Skeletal muscle tissue (tissue), 4 donors: ENCODE measurements around the gene NNMT. TPM values are rescaled to one million over a fixed set of nuclear protein-coding genes. Genes with fewer than 3 reads are reported as not detected.

Experiments
- H3K27ac ChIP-seq: one replicate; pipeline ENCODE4 v1.7.0; 2013; ENCODE audit warnings: mild to moderate bottlenecking, low read depth, low read length, inconsistent platforms
- H3K27me3 ChIP-seq, 3 donors: one replicate each; pipeline ENCODE4 v1.7.0; 2013; ENCODE audit warnings: low read length in 3 of 3; ENCODE audit not compliant: control insufficient read depth in 3 of 3, insufficient read depth in 3 of 3
- H3K36me3 ChIP-seq, 3 donors: one replicate each; pipeline ENCODE4 v1.7.0; 2013; ENCODE audit warnings: low read length in 3 of 3; ENCODE audit not compliant: control insufficient read depth in 3 of 3, insufficient read depth in 3 of 3
- H3K4me1 ChIP-seq, 3 donors: one replicate each; pipeline ENCODE4 v1.7.0; 2013; ENCODE audit warnings: low read length in 3 of 3, mild to moderate bottlenecking in 3 of 3; ENCODE audit not compliant: control insufficient read depth in 3 of 3, insufficient read depth in 3 of 3
- H3K4me3 ChIP-seq, 3 donors: one replicate each; pipeline ENCODE4 v1.7.0; 2013; ENCODE audit warnings: low read length in 3 of 3
- H3K9ac ChIP-seq, 3 donors: one replicate each; pipeline ENCODE4 v1.7.0; 2013; ENCODE audit warnings: low read length in 3 of 3, mild to moderate bottlenecking in 3 of 3, moderate library complexity in 2 of 3, low read depth in 1 of 3
- H3K9me3 ChIP-seq, 3 donors: one replicate each; pipeline ENCODE4 v1.7.0; 2013; ENCODE audit warnings: low read length in 3 of 3; ENCODE audit not compliant: control insufficient read depth in 3 of 3
- total RNA-seq: library from RNA; depleted of rRNA; stranded (reverse); fragments of >200 nt; gene quantifications from one replicate; pipeline ENCODE4 v1.2.3, GENCODE V29; 2014
- donor health status: Osteomylitis.

The NNMT gene
- total RNA-seq, 1 donor from 2014 or later = 87.2 TPM

DNA sequence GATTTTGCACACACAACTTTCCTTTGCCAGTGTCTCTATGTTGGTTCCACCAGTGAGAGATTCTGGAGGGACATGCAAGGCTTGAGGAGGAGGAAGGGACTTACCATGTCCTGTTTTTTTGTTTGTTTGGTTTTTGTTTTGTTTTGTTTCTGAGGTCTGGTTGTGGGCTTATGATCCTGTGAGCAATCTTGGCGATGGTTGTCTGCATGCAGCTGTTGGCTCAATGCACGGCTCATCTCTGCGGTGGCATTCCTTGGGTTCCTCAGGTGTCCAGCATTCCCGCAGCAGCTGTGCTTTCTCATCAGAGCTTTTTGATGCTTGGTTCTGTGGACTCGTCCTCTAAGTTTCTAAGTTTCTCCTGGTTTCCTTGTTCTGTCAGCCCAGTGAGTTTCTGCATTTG, 4.8 kb upstream of the NNMT start:
- H3K27ac ChIP-seq = peak overlapping the region; percentile 95
- no peaks in the 10 kb centered on the region for H3K27me3 ChIP-seq
- no peaks in the 10 kb centered on the region for H3K36me3 ChIP-seq
- peaks cover 17 to 33% (median 30%) of the 10 kb centered on the region in 3 donors for H3K4me1 ChIP-seq
- peak overlapping the region; percentile 40 to 51 (median 49) for H3K4me3 ChIP-seq
- H3K9ac ChIP-seq = peak overlapping the region; percentile 36 to 68 (median 66)
- no peaks in the 10 kb centered on the region for H3K9me3 ChIP-seq

DNA sequence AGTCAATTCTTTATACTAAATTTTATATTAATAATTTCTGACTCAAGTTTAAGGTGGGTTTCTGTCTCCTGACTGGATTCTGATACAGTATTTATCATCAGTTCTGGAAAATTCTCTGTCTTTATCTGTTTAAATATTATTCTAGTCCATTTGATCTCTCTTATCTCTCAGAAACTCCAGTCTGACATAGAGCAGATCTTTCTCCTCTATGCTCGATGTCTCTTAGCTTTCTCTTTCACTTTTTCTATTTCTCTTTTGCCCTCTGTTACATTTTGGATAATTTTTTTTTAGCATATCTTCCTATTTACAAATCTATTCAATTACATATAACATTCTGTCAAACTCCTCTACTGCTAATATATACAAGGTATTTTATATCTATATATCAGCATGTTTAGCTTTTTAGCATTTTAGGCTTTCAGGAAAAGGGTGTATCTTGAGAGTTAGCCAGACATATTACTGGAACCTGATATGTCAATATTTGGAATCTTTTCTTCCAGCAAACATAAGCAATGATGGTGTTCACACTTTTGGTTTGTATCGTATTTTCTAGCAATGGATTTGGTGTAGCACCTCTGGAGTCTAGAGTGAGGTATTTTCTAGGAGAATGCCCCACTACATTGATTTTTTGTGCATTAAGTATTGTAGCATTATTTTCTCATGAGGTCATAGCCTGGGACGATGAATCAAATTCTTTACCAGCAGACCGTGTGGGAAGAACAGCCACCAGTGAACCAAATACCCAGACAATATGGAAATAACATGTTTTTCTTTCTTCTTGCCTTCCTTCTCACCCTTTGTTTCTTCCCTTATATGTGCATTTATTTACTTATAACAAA, 4.1 kb upstream of the NNMT start:
- Histone ChIP-seq H3K27me3 (no peaks in the 10 kb centered on the region), H3K4me3 (peak overlapping the region; percentile 40 to 51 (median 49)), H3K9me3 (no peaks in the 10 kb centered on the region), H3K4me1 (peaks cover 17 to 33% (median 30%) of the 10 kb centered on the region in 3 donors), H3K27ac (peak overlapping the region; percentile 95), H3K9ac (peak overlapping the region; percentile 36 to 68 (median 66)), H3K36me3 (no peaks in the 10 kb centered on the region)

DNA sequence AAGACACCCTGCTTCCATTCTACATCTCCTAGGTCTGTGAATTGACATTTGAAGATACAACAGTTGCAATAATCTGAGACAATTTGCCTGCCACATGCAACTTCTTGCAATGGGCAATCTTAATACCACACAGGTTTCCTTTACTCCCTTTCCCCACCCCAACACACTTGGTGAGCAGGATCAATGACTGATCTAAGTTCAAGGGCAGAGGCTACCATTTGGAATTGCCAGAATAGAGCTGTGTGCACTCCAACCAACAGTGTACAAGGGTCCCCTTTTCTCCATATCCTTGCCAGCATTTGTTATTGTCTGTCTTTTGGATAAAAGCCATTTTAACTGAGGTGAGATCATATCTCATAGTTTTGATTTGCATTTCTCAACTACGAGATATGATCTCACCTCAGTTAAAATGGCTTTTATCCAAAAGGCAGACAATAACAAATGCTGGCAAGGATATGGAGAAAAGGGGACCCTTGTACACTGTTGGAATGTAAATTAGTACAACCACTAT, 2.9 kb upstream of the NNMT start:
- peak overlapping the region in 2 of 3 donors; percentile 1 to 7 for H3K4me3 ChIP-seq
- H3K9me3 ChIP-seq = no peaks in the 10 kb centered on the region
- H3K27me3 ChIP-seq = no peaks in the 10 kb centered on the region
- H3K36me3 ChIP-seq = peaks cover 2 to 7% (median 6%) of the 10 kb centered on the region in 3 donors
- H3K4me1 ChIP-seq = peaks cover 23 to 35% (median 33%) of the 10 kb centered on the region in 3 donors
- H3K27ac ChIP-seq = peak overlapping the region; percentile 95
- H3K9ac ChIP-seq = no peak overlapping the region

DNA sequence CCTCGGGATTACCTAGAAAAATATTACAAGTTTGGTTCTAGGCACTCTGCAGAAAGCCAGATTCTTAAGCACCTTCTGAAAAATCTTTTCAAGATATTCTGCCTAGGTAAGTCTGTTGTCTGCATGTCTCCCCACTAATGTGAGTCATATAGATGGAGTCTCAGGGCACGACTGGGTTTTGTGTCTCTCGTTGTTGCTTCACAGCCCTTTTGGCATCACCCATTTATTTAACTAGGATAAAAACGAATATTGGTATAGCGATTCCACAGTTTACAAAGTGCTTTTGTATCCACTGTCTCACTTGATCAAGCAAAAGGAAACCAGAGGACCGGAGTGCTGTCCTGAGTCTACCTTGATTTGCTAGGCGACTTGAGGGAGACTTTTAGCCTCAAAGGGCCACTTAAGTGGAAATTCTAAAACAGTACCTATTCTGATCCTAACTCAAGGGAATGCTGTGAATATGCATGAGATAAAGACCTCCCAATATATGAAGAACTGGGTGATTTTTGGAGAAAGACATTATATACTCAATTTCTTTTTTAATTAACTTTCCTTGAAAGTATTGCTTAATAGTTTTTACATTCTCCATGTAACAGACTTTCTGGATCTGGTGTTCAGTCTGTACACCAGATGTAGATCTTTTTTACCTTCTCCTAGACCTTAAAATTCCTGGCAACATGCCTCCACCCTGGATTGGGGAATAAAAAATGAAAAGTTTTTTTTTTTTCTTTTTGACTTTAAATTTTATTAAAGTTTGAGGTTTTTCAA, 590 bp downstream of the NNMT start:
- H3K9me3 ChIP-seq = no peaks in the 10 kb centered on the region
- H3K27me3 ChIP-seq = no peaks in the 10 kb centered on the region
- H3K27ac ChIP-seq = peak overlapping the region; percentile 95
- peaks cover 9 to 22% (median 14%) of the 10 kb centered on the region in 3 donors for H3K36me3 ChIP-seq
- peaks cover 16 to 35% (median 24%) of the 10 kb centered on the region in 3 donors for H3K4me1 ChIP-seq
- peak overlapping the region; percentile 68 to 82 (median 79) for H3K4me3 ChIP-seq
- H3K9ac ChIP-seq = peak overlapping the region; percentile 61 to 83 (median 80)

DNA sequence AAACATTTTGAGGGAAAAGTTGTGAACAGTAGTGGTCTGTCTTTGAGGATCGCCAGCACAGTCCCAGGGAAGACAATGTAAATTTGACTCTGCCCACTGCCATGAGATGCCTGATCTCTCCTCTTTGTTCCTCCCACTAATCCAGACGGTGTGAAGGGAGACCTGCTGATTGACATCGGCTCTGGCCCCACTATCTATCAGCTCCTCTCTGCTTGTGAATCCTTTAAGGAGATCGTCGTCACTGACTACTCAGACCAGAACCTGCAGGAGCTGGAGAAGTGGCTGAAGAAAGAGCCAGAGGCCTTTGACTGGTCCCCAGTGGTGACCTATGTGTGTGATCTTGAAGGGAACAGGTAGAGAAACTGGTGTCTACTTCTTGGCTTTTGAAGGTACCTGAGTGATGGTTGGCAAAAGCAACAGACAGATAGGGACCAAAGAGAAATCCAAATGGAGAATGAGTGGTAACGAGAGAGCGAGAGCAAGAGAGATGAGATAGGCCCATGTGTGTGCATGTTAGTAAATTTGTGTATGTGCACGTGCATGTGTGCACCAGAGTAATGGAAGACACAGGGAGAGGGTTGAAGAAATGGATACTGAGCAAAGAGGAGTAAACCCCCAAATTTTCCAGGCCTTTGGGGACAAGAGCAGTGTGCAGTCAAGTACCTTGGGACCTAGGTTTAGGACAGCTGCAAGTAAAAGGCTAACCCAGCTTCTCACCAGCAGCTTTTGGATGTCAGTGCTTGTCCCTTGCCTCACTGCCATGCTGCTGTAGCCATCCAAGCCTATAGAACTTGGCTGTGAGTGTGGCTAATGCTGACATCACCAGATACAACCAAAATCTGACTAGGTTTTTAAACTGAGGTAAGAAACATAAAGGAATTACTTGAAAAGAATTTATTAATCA, 1.9 kb downstream of the NNMT start:
- Histone ChIP-seq H3K36me3 (peaks cover 9 to 25% (median 14%) of the 10 kb centered on the region in 3 donors), H3K27ac (peak overlapping the region; percentile 95), H3K27me3 (no peaks in the 10 kb centered on the region), H3K9me3 (no peaks in the 10 kb centered on the region), H3K9ac (peak overlapping the region; percentile 61 to 83 (median 80)), H3K4me1 (peaks cover 10 to 25% (median 19%) of the 10 kb centered on the region in 3 donors), H3K4me3 (peak overlapping the region; percentile 67 to 82 (median 79))

DNA sequence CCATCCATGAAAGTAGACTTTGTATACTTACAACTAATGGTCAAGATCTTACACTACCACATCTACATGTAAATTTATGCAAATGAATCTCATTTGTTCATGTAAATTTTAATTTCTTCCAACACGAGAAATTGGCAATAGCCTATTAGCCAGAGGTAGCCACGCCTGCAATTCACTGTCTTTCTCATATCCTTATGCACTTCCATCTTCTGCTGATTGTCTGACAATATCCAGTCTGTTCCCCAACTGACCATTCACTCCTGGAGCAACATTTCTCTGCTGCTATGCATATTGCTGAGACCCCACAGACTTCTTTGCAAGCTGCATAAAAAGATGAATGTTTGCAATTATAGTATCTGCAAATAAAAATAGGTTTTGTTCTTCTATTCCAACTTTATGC, 2.5 kb downstream of the NNMT start:
- Histone ChIP-seq H3K36me3 (peaks cover 9 to 25% (median 14%) of the 10 kb centered on the region in 3 donors), H3K27me3 (no peaks in the 10 kb centered on the region), H3K27ac (peak overlapping the region; percentile 95), H3K4me3 (peak overlapping the region; percentile 67 to 82 (median 79)), H3K9ac (peak overlapping the region in 1 of 3 donors; percentile 83), H3K4me1 (peaks cover 10 to 18% (median 16%) of the 10 kb centered on the region in 3 donors), H3K9me3 (no peaks in the 10 kb centered on the region)

DNA sequence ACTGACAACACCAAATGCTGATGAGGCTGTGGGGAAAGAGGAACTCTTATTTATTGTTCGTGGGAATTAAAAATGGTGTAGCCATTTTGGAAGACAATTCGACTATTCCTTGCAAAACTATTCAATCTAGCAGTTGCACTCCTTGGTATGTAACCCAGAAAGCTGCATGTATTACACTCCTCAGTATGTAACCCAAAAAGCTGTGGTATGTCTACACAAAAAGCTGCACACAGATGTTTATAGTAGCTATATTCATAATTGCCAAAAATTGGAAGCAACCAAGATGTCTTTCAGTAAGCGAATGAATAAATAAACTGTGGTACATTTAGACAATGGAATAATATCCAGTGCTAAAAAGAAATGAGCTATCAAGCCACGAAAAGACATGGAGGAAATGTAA, 4.9 kb downstream of the NNMT start:
- H3K27ac ChIP-seq = peak overlapping the region; percentile 36
- H3K27me3 ChIP-seq = no peaks in the 10 kb centered on the region
- H3K9me3 ChIP-seq = no peaks in the 10 kb centered on the region
- H3K4me1 ChIP-seq = peaks cover 6 to 15% (median 6%) of the 10 kb centered on the region in 3 donors
- H3K36me3 ChIP-seq = peaks cover 9 to 28% (median 14%) of the 10 kb centered on the region in 3 donors
- H3K9ac ChIP-seq = no peak overlapping the region
- H3K4me3 ChIP-seq = peak overlapping the region in 2 of 3 donors; percentile 58 to 82

DNA sequence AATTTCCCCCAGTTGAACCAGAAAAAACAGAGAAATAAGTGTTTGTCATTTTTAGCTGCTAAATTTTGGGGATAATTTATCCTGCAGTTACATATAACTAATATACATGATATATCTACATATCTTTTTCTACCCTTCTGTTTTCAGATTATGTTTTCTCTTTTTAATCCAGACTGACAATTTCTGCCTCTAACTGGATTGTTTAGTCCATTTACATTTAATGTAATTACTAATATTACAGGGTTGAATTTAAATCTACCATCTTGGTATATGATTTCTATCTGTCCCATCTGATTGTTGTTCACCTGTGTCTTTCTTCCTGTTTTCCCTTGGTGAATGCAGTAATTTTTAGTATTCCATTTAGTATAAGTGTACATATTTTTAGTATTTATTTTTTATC, 5.7 kb downstream of the NNMT start:
- Histone ChIP-seq H3K9me3 (no peaks in the 10 kb centered on the region), H3K27ac (no peak overlapping the region), H3K4me3 (peak overlapping the region in 1 of 3 donors; percentile 37), H3K27me3 (no peaks in the 10 kb centered on the region), H3K36me3 (peaks cover 9 to 28% (median 14%) of the 10 kb centered on the region in 3 donors), H3K9ac (no peak overlapping the region), H3K4me1 (peaks cover 4 to 17% (median 8%) of the 10 kb centered on the region in 3 donors)

DNA sequence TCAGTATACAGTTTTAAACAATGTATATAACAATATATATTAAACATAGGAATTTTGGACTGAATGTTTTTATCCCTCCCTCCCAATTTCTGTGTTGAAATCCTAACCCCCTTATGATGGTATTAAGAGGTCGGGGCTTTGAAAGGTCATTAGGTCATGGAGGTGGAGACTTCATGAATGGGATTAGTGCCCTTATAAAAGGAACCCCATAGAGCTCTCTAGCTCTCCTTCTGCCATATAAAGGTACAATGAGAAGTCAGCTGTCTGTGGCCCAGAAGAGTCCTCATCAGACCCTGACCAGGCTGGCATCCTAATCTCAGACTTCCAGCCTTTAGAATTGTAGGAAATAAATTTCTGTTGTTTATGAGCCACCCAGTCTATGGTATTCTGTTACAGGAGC, 6.5 kb downstream of the NNMT start:
- peaks cover 8 to 27% (median 14%) of the 10 kb centered on the region in 3 donors for H3K36me3 ChIP-seq
- H3K9me3 ChIP-seq = no peaks in the 10 kb centered on the region
- peak overlapping the region in 1 of 3 donors; percentile 5 for H3K4me3 ChIP-seq
- H3K9ac ChIP-seq = no peak overlapping the region
- H3K27me3 ChIP-seq = no peaks in the 10 kb centered on the region
- H3K27ac ChIP-seq = no peak overlapping the region
- peaks cover 12 to 23% (median 14%) of the 10 kb centered on the region in 3 donors for H3K4me1 ChIP-seq
